Ovary (tissue), 3 donors: Measurements from ENCODE around the gene PEX6.

Source experiments
- CTCF ChIP-seq, 3 donors: fragments of 450-650 bp in 2 of 3; fragments of 200-600 bp in 1 of 3; IDR thresholded peaks; one replicate each; pipeline versions ENCODE4 v1.5.1 to v1.8.0; 2016 to 2022; ENCODE audit warnings: antibody characterized with exemption in 3 of 3, mild to moderate bottlenecking in 1 of 3
- POLR2A ChIP-seq: fragments of 450-650 bp; IDR thresholded peaks from one replicate; pipeline ENCODE4 v1.6.1; 2017; ENCODE audit warnings: antibody characterized with exemption, mild to moderate bottlenecking, moderate library complexity
- donor health status: DM: no; HTN: no; CAD: no.

DNA sequence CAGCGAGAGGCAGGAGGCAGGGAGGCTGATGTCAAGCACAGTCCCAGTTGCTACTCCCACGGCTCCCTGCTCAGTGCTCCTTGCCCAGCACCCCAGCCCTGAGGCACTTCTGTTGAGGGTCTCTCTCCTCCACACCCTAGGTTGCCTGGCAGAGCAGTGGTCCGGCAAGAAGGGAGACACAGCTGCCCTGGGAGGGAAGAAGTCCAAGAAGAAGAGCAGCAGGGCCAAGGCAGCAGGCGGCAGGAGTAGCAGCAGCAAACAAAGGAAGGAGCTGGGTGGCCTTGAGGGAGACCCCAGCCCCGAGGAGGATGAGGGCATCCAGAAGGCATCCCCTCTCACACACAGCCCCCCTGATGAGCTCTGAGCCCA is 40.6 kb downstream of the PEX6 start:
- no peak for TF ChIP-seq CTCF (IDR thresholded peaks at IDR 0.05)
- no peak for TF ChIP-seq POLR2A
